GM21786 (cell line): ENCODE data around the gene QRICH2.
"Not testable (repeated sequence)": the region's sequence is repeated elsewhere in the genome, so short reads cannot be mapped to it uniquely, and the experiment has no call there.

Experiments used
- ATAC-seq: cut with Tn5 transposase; IDR thresholded peaks from one replicate; pipeline ENCODE4 v1.9.1; 2021; ENCODE audit not compliant: unreplicated experiment

The QRICH2 gene

GRCh38 chr17:76333673-76334505 is 25.8 kb upstream of the QRICH2 start:
- ATAC-seq, result no peak

- ATAC-seq, result no peak
These were observed 23.0 kb upstream of the QRICH2 start for GRCh38 chr17:76331083-76331482.

- no peak for ATAC-seq
These were observed 21.6 kb upstream of the QRICH2 start for GRCh38 chr17:76329664-76330063.

- ATAC-seq, result no peak
These were observed 19.6 kb upstream of the QRICH2 start for GRCh38 chr17:76327696-76328095.

- ATAC-seq, result no peak
These were observed 18.2 kb upstream of the QRICH2 start for GRCh38 chr17:76326306-76326705.

GRCh38 chr17:76318586-76318985 is 10.5 kb upstream of the QRICH2 start:
- no peak for ATAC-seq

- ATAC-seq, result no peak
These were observed 9.5 kb upstream of the QRICH2 start for GRCh38 chr17:76317535-76317934.

GRCh38 chr17:76314392-76315227 is 6.5 kb upstream of the QRICH2 start:
- no peak for ATAC-seq

GRCh38 chr17:76312735-76313134 is 4.7 kb upstream of the QRICH2 start:
- ATAC-seq, result no peak

- no peak for ATAC-seq
These were observed 1.4 kb upstream of the QRICH2 start for GRCh38 chr17:76309461-76309860.

GRCh38 chr17:76307299-76307965 is 644 bp downstream of the QRICH2 start:
- no peak for ATAC-seq

GRCh38 chr17:76305135-76305454 is 3.0 kb downstream of the QRICH2 start:
- ATAC-seq, result not testable (repeated sequence)

GRCh38 chr17:76304226-76305134 is 3.6 kb downstream of the QRICH2 start:
- no peak for ATAC-seq

- ATAC-seq, result no peak
These were observed 10.6 kb downstream of the QRICH2 start for GRCh38 chr17:76297436-76297835.

GRCh38 chr17:76296889-76297288 is 11.2 kb downstream of the QRICH2 start:
- ATAC-seq, result no peak

GRCh38 chr17:76296186-76296585 is 11.9 kb downstream of the QRICH2 start:
- no peak for ATAC-seq

GRCh38 chr17:76293106-76293505 is 15.0 kb downstream of the QRICH2 start:
- no peak for ATAC-seq

GRCh38 chr17:76292567-76292966 is 15.5 kb downstream of the QRICH2 start:
- no peak for ATAC-seq

GRCh38 chr17:76281573-76282371 is 26.3 kb downstream of the QRICH2 start:
- no peak for ATAC-seq

- no peak for ATAC-seq
These were observed 27.4 kb downstream of the QRICH2 start for GRCh38 chr17:76280650-76281049.
